ENCODE data around the gene GPR85.

DNA sequence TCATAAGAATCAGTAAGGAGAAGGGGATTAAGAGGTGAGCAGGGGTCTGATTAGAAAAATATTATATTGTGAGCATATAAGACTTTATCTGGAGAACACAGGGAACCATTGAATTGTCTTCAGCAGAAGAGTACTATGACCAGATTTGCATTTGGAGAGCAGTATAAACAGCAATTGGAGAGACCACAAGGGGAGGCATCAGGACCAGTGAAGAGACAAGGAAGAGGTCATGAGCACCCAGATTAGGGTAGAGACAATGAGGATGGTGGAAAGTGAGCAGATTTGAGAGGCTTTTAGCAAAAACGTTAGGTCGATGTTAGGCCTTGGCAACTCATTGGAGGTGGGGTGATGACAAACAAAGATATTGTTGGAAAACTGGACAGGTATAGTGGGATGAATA, 44.7 kb upstream of the GPR85 start:
- TF ChIP-seq, protein P1, sequence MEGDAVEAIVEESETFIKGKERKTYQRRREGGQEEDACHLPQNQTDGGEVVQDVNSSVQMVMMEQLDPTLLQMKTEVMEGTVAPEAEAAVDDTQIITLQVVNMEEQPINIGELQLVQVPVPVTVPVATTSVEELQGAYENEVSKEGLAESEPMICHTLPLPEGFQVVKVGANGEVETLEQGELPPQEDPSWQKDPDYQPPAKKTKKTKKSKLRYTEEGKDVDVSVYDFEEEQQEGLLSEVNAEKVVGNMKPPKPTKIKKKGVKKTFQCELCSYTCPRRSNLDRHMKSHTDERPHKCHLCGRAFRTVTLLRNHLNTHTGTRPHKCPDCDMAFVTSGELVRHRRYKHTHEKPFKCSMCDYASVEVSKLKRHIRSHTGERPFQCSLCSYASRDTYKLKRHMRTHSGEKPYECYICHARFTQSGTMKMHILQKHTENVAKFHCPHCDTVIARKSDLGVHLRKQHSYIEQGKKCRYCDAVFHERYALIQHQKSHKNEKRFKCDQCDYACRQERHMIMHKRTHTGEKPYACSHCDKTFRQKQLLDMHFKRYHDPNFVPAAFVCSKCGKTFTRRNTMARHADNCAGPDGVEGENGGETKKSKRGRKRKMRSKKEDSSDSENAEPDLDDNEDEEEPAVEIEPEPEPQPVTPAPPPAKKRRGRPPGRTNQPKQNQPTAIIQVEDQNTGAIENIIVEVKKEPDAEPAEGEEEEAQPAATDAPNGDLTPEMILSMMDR (IDR thresholded peaks at IDR 0.05): no peak
- TF ChIP-seq POLR2AphosphoS5 (IDR thresholded peaks at IDR 0.05): no peak

Measured in upper lobe of left lung (tissue), 4 donors.